SW 1271 (cell line): ENCODE measurements around the gene MTHFD1L.
"Not testable (repeated sequence)": the region's sequence is repeated elsewhere in the genome, so short reads cannot be mapped to it uniquely, and the experiment has no call there.

Experiments
- DNase-seq, 2 experiments: peaks; one replicate each; lab custom pipeline; 2025; lab: John Stamatoyannopoulos, UW

The MTHFD1L gene

DNA sequence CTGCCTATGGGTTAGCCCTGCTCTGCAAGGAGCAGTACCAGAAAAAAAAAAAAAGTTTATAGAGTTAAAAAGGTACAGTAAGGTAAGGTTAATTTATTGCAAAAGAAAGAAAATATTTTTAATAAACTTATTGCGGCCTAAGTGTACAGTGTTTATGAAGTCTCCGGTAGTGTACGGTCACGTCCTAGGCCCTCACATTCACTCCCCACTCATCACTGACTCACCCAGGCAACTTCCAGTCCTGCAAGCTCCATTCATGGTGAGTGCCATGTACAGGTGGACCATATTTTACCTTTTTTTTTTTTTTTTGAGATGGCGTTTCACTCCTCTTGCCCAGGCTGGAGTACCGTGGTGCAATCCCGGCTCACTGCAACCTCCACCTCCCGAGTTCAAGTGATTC is 258.1 kb downstream of the MTHFD1L start:
- not testable (repeated sequence) for DNase-seq

GRCh38 chr6:151125242-151125641 is 259.7 kb downstream of the MTHFD1L start:
- not testable (repeated sequence) for DNase-seq

- not testable (repeated sequence) for DNase-seq
These were observed 260.3 kb downstream of the MTHFD1L start for GRCh38 chr6:151125651-151126416.

- not testable (repeated sequence) for DNase-seq
These were observed 260.9 kb downstream of the MTHFD1L start for GRCh38 chr6:151126417-151126724.

DNA sequence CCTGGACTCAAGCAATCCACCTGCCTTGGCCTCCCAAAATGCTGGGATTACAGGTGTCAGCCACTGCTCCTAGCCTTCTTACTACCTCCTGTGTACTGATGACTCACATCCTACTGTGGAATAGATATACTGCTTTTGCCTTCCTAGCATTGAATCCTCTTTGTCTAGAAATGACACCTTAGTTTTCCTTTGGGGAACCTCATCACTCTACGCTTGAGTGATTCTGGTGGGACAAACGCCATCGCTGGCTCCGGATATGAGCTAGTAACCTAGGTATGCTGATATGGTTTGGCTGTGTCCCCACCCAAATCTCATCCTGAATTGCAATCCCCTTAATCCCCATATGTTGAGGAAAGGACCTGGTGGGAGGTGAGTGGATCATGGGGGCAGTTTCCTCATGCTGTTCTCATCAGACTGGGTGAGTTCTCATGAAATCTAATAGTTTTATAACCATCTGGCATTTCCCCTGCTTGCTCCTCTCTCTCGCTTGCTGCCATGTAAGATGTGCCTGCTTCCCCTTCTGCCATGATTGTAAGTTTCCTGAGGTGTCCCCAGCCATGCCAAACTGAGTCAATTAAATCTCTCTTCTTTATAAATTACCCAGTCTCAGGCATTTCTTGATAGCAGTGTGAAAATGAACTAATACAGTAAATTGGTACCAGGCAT is 261.8 kb downstream of the MTHFD1L start:
- not testable (repeated sequence) for DNase-seq

- no peak for DNase-seq
These were observed 263.4 kb downstream of the MTHFD1L start for GRCh38 chr6:151128763-151129370.

DNA sequence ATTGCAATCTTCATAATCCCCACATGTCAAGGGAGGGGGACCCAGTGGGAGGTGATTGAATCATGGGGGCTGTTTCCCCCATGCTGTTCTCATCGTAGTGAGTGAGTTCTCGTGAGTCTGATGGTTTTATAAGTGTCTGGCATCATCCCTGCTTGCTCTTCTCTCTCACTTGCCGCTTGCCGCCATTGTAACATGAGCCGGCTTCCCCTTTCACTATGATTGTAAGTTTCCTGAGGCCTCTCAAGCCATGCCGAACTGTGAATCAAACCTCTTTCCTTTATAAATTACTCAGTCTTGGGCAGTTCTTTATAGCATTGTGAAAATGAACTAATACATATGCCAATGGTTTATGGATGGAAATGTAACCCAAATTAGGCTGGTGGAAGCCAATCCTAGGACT is 264.8 kb downstream of the MTHFD1L start:
- DNase-seq, result no peak

DNA sequence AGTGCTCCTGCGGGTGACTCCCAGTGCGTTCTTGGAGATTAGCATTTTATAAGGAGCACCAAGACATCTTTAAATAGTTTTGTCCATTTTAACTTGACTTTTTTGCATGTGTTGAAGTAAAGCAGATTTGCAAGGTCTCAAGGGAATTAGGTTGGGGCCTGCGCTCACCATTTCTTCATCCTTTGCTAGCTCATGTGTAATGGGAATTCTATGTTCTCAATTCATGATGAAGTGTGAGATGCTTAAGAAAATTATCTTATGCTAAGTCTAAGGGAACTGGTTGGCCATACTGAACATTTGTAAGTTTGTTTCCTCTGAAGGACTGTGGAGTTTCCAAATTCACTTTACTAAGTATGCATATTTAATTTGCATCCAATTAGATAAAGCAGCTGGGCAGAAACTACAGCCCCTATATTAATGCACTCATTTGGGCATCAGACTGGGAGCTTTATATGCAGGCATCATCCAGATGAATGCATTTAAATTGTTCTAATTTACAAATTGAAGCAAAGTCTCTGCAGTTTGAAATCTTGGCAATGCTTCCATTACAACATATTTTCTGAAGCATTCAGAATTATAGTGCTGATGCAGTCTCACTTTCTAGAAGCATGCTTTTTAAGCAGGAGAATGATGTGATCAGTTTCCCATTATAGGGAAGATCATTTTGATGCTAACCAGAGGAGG is 266.0 kb downstream of the MTHFD1L start:
- no peak for DNase-seq

DNA sequence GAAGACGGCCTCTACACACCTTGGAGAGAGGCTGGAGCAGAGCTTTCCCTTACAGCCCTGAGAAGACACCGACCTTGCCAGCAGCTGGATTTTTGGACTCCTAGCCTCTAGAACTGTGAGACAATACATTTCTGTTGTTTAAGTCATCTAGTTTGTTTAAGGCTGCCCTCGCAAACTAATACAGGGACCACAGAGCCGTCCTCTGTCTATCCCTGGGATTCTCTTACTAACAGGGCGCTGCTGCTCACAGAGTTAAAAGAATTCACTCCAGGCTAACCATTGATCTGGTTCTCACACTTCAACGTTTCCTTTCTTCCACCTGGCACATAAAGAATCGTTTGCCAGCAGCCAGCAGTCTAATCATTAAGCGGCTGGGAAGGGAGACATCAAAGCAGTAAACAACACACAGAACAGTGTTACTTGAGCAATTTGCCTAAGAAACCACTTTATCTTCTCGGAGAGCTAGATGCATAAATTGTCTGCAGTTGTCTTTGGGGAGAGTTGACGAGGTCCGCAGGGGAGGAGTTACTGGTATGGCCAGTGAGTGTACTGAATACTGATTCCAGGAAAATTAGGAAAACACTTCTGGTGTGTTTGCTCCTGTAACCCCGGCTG is 270.7 kb downstream of the MTHFD1L start:
- no peak for DNase-seq

GRCh38 chr6:151137542-151137941 is 272.0 kb downstream of the MTHFD1L start:
- no peak for DNase-seq

DNA sequence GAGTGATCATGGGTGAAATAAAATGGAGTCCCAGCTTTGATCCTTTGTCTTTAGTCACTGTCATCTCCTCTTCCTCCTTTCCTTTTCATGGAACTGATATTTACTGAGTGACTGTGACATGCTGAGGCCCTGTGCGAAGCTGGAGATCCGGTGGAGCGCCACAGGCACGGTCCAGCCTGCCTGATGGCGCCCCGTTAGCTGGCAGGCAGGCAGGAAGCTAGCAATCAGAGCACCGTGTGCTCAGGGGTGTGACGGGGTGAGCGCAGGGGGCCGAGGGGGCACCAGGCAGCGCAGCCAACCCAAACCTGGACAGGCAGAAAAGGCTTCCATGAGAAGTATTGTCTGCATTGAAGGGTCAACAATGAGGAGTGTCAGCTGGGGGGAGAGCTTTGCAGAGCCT is 274.0 kb downstream of the MTHFD1L start:
- DNase-seq, result no peak

- no peak for DNase-seq
These were observed 275.3 kb downstream of the MTHFD1L start for GRCh38 chr6:151140767-151141166.

GRCh38 chr6:151141685-151142084 is 276.2 kb downstream of the MTHFD1L start:
- DNase-seq, result no peak

- DNase-seq, result no peak
These were observed 277.2 kb downstream of the MTHFD1L start for GRCh38 chr6:151142676-151143075.

DNA sequence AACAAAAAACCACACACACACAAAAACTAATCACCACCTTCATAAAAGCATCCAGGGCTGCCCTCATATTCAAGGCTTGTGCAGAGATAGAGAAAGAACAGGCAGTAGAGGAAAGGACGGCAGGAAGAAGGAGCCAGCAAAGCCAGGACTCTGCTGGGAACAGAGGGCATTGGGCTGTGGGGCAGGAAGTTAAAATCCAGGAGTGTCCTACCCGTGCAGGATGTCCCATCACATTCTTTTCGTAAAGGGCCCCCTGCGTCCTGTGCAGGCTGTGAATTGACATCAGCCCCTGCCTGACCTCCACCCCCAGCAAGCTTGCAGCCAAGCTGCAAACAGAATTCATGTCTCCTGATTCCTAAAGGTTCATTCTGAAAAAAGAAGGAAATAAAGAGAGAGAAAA is 277.8 kb downstream of the MTHFD1L start:
- no peak for DNase-seq

DNA sequence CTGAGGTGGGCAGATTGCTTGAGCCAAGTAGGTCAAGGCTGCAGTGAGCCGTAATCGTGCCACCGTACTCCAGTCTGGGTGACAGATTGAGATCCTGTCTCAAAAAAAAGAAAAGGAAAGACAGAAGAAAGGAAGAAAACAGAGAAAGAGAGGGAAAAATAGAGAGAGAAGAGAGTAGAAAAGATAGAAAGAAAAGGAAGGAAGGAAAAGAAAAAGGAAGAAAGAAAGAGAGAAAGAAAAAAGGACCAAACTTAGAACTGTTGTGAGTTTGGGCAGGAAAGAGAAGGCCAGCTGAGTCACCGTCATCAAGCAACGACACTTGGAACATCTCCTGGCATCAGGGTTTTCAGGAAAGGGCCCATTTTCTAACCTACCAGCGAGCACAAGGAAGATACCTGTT is 278.3 kb downstream of the MTHFD1L start:
- no peak for DNase-seq

- no peak for DNase-seq
These were observed 281.8 kb downstream of the MTHFD1L start for GRCh38 chr6:151147118-151147832.

DNA sequence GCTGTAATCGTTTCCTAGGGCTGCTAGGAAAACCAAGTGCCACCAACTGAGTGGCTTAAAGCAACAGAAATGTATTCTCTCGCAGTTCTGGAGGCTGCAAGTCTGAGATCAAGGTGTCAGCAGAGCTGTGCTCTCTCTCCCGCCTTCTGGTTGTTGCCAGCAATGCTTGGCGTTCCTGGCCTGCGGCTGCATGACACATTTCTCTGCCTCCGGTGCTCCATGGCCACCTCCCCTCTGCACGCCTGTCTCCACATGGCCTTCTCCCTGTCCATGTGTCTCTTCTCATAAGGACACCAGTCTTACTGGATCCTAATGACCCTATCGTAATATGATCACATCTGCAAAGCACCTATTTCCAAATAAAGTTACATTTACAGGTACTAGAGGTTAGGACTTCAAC is 282.6 kb downstream of the MTHFD1L start:
- no peak for DNase-seq

DNA sequence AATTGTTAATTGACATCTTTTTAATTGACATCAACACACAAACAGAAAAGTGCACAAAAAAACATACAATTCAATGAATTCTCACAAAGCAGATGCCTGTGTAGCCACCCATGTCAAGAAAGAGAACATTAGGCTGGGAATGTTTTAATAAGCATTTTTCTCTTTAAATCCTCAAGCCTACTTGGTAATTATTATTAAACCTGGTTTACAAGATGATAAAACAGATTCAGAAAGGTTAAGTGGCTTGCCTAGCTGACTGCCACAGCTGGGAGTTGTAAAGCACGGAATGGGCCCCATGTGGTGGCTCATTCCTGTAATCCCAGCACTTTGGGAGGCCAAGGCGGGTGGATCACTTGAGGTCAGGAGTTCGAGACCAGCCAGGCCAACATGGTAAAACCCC is 284.3 kb downstream of the MTHFD1L start:
- DNase-seq, result no peak
